ENCODE measurements around the gene SMYD4. TPM values are rescaled to one million over a fixed set of nuclear protein-coding genes. Genes with fewer than 3 reads are reported as not detected.

SMYD4 gene
- total and polyA plus RNA-seq, 9 of the 15 experiments (the other 6 are each of a cell fraction or from before 2014, with no cell fraction given): 1.3 to 10.2 (median 6.7) TPM

GRCh38 chr17:1783271-1783670 is 46.4 kb downstream of the SMYD4 start:
- H3K9me3 ChIP-seq (replicated peaks; ENCODE audit: control insufficient read depth, insufficient read depth, low read depth, low read length): no peaks in the 10 kb centered on the region
- BruUV-seq (replicated peaks): no TSS peak
- TF ChIP-seq ZBTB40 (IDR thresholded peaks at IDR 0.05) (0 out of 2 replicates have a peak, but pooled peaks have one; percentile 23), ZBTB40 (CRISPR knock-in tag; IDR thresholded peaks at IDR 0.05) (no peak), CEBPB (tag; IDR thresholded peaks at IDR 0.05) (no peak)
- no peaks in the 10 kb centered on the region for H3K79me2 ChIP-seq (ENCODE audit: control insufficient read depth, insufficient read depth, low read length)
- 89% methylated on average over 19 of the region's 19 CpGs for WGBS (ENCODE audit: insufficient coverage, low coverage, missing lambda C conversion rate)
- in situ Hi-C loops (cut with MboI): no loop called here
- no peaks in the 10 kb centered on the region for H3K27me3 ChIP-seq (ENCODE audit: control insufficient read depth in 2 of 2, insufficient read depth in 2 of 2, low read length in 2 of 2)
- peaks cover 5 to 8% of the 10 kb centered on the region in 2 experiments; a peak in 4 of 5 replicates for H3K4me1 ChIP-seq (replicated peaks in 1 of 2; ENCODE audit: control insufficient read depth in 2 of 2, insufficient read depth in 2 of 2, low read length in 2 of 2)
- FAIRE-seq: no peak
- POLR2A ChIA-PET: interaction anchor here (0.6 to 1.0 kb wide), 4 partner anchors 13 to 70 kb away, joined by 3 to 4 read pairs (median 3); no protein-coding TSS in a partner anchor
- no peak for DNase-seq (ENCODE audit: extremely low read depth in 1 of 4, low spot score in 3 of 4)
- H3K36me3 ChIP-seq (ENCODE audit: control insufficient read depth, insufficient read depth, low read length): peaks cover 57% of the 10 kb centered on the region
- H3K4me3 ChIP-seq: no peak overlapping the region
- no peak overlapping the region for H2AFZ ChIP-seq (ENCODE audit: low read depth, low read length)
- CTCF ChIA-PET (ENCODE audit: low intra/inter-chr PET ratio): interaction anchor here (2.1 to 2.4 kb wide), 2 partner anchors 62 to 114 kb away, joined by 7 to 10 read pairs; no protein-coding TSS in a partner anchor
- no peaks in the 10 kb centered on the region for H3K9me1 ChIP-seq (ENCODE audit: control insufficient read depth, insufficient read depth, low read length)
- no peak overlapping the region for H3K4me2 ChIP-seq (ENCODE audit: insufficient read depth, low read length)
- no peak overlapping the region for H3K27ac ChIP-seq (ENCODE audit: extremely low read depth, low read depth, low read length)
- H3K9ac ChIP-seq (ENCODE audit: insufficient read depth in 1 of 2, low read depth in 2 of 2, low read length in 2 of 2): 0 out of 4 replicates have a peak overlapping the region, but pooled peaks of 1 of the 2 experiments have one; percentile 17
- intact Hi-C loops (cut with micrococcal nuclease): loop anchor here (5.0 kb wide), 2 partner anchors 61 to 116 kb away; partner anchors contain the start of gene WDR81
- H4K20me1 ChIP-seq (replicated peaks; ENCODE audit: control insufficient read depth, insufficient read depth, low read length): no peaks in the 10 kb centered on the region
- ATAC-seq: no peak

Data from K562 (cell line).